Heart right ventricle (tissue), 16 donors: ENCODE data around the gene LSS. TPM values are rescaled to one million over a fixed set of nuclear protein-coding genes. Genes with fewer than 3 reads are reported as not detected.
"Not testable (repeated sequence)": the region's sequence is repeated elsewhere in the genome, so short reads cannot be mapped to it uniquely, and the experiment has no call there.

ENCODE experiments used
- ATAC-seq, 8 donors: fragments of 200-7000 bp; cut with Tn5 transposase; one replicate each; pipeline ENCODE4 v1.9.1; 2020; ENCODE audit warnings: mild to moderate bottlenecking in 8 of 8, moderate library complexity in 8 of 8, moderate number of reproducible peaks in 1 of 8
- DNase-seq, 2 donors: peaks; one replicate each; pipeline ENCODE4 v3.0.0-alpha.2; 2020
- H3K27ac ChIP-seq, 10 donors: fragments of 200-600 bp; sonication (generic) in 2 of 10; one replicate each; pipeline versions ENCODE4 v1.5.0 to v1.8.0; 2020 to 2022; ENCODE audit warnings: mild to moderate bottlenecking in 3 of 10
- H3K27me3 ChIP-seq, 7 donors: fragments of 200-600 bp; one replicate each; pipeline ENCODE4 v1.8.0; 2021 to 2022; ENCODE audit warnings: mild to moderate bottlenecking in 2 of 7
- H3K36me3 ChIP-seq, 9 donors: fragments of 200-600 bp; sonication (generic) in 1 of 9; one replicate each; pipeline versions ENCODE4 v1.5.0 to v1.8.0; 2020 to 2022; ENCODE audit warnings: mild to moderate bottlenecking in 2 of 9
- H3K4me1 ChIP-seq, 9 donors: fragments of 200-600 bp; sonication (generic) in 1 of 9; one replicate each; pipeline versions ENCODE4 v1.5.0 to v1.8.0; 2020 to 2022; ENCODE audit warnings: mild to moderate bottlenecking in 4 of 9
- H3K4me3 ChIP-seq, 10 donors: fragments of 200-600 bp; sonication (generic) in 2 of 10; one replicate each; pipeline versions ENCODE4 v1.5.0 to v1.8.0; 2020 to 2022; ENCODE audit warnings: mild to moderate bottlenecking in 7 of 10, moderate library complexity in 2 of 10
- H3K9me3 ChIP-seq, 11 donors: fragments of 200-600 bp in 10 of 11; sonication (generic) in 2 of 11; one replicate each; pipeline versions ENCODE4 v1.5.0 to v1.8.0; 2013 to 2022; ENCODE audit warnings: mild to moderate bottlenecking in 2 of 11, control low read depth in 1 of 11, moderate library complexity in 1 of 11
- CTCF ChIP-seq, 9 donors: fragments of 200-600 bp; sonication (generic) in 2 of 9; IDR thresholded peaks; one replicate each; pipeline versions ENCODE4 v1.5.0 to v1.8.0; 2021 to 2022; ENCODE audit warnings: antibody characterized with exemption in 9 of 9, mild to moderate bottlenecking in 5 of 9, moderate library complexity in 1 of 9
- WGBS, 2 donors: extraction: QIAGEN DNeasy Blood & Tissue Kit; methylation state at CpG; one replicate each; pipeline ENCODE4 v1.1.7; 2013; ENCODE audit warnings: inconsistent platforms in 1 of 2; 5-methylcytosine and 5-hydroxymethylcytosine counted together
- intact Hi-C, 10 donors: fragments of 100-400 bp; cut with DNase I; formaldehyde crosslinking; loops; one replicate each; pipeline versions ENCODE4 v1.11.1 to v1.14.2; 2022
- polyA plus RNA-seq, 2 donors: library from polyadenylated mRNA; stranded (reverse); fragments of 200-250 nt; gene quantifications; one replicate each; pipeline ENCODE4 v1.2.3, GENCODE V29; 2013
- total RNA-seq, 10 donors: library from RNA; stranded (reverse); fragmentation: NEBNext Ultra II Directional in 3 of 10; extraction: Animal tissue kit (Norgen Biotek cat#: 25700) in 3 of 10; gene quantifications; one replicate each; pipeline versions ENCODE4 v1.2.1 to v1.2.4, GENCODE V29; 2021 to 2023
- donor health status: Arrhythmogenic right ventricular cardiomyopathy.
- donor health status: ischemic (EF 13 %, LVEDD 7.1; RV severe dilation, severe dysfunction).
- donor health status: healthy with polysubstance abuse.
- donor health status: DM: no; HTN: yes; CAD: no.
- donor health status: DM: no; HTN: no; CAD: no.
- donor health status: ischemic (EF 25% LVEDD 6.9; RV normal size, moderate dysfunction).
- donor health status: ischemic (EF 25% LVEDD 5.7; RV mildly dilated, moderate dysfunction).
- donor health status: healthy.
- donor health status: DM: yes; HTN: yes; CAD: no.
- donor health status: Ischemic cardiomyopathy.
- donor health status: ischemic (EF 35%, LVEDD 5.7; RV mildly dilated, moderate dysfunction).
- donor health status: nonischemic (EF 11% LVEDD 7.7; RV severe dilation, severe dysfunction).
- donor health status: DM: yes; HTN: yes; CAD: no.
- donor health status: PGD.
- donor health status: ischemic (EF 29% LVEDD 5.4; RV normal size, mild dysfunction).
- donor health status: nonischemic (EF 23%, LVEDD 6.1; RV moderate dilation, normal function).

Gene LSS
- total and polyA plus RNA-seq, 12 donors, result 22.5 to 74.7 (median 40.7) TPM

GRCh38 chr21:46171996-46172862, 56.3 kb downstream of the LSS start:
- Histone ChIP-seq H3K4me3 (no peak overlapping the region), H3K4me1 (no peaks in the 10 kb centered on the region), H3K36me3 (no peaks in the 10 kb centered on the region), H3K27me3 (no peaks in the 10 kb centered on the region), H3K9me3 (peaks cover 0 to 32% (median 13%) of the 10 kb centered on the region in 11 donors), H3K27ac (no peak overlapping the region)
- no peak for TF ChIP-seq CTCF (IDR thresholded peaks at IDR 0.05)
- no peak for DNase-seq
- WGBS, 2 donors, result 88 to 94% methylated on average over 21 of the region's 21 CpGs
- intact Hi-C loops, result no loop called here
- peak in 1 of 8 donors; percentile 69 for ATAC-seq

GRCh38 chr21:46171585-46171984, 57.0 kb downstream of the LSS start:
- Histone ChIP-seq H3K9me3 (peaks cover 0 to 27% (median 12%) of the 10 kb centered on the region in 11 donors), H3K4me1 (no peaks in the 10 kb centered on the region), H3K27me3 (no peaks in the 10 kb centered on the region), H3K27ac (no peak overlapping the region), H3K4me3 (no peak overlapping the region), H3K36me3 (no peaks in the 10 kb centered on the region)
- intact Hi-C loops, result no loop called here
- ATAC-seq (no peak), DNase-seq (no peak)
- 48 to 56% methylated on average over 2 of the region's 2 CpGs for WGBS, 2 donors
- no peak for TF ChIP-seq CTCF (IDR thresholded peaks at IDR 0.05)

- H3K9me3 ChIP-seq, result peaks cover 0 to 20% (median 10%) of the 10 kb centered on the region in 11 donors
- ATAC-seq, DNase-seq, H3K36me3 ChIP-seq, H3K27me3 ChIP-seq, H3K27ac ChIP-seq, intact Hi-C loops, H3K4me1 ChIP-seq, H3K4me3 ChIP-seq: not testable (repeated sequence)
- WGBS, 2 donors, result 64 to 76% methylated on average over 1 of the region's 1 CpG
Observed at GRCh38 chr21:46170436-46171193, 58.0 kb downstream of the LSS start.

- DNase-seq (no peak), ATAC-seq (no peak)
- H3K4me3 ChIP-seq, result no peak overlapping the region
- WGBS, 2 donors, result 75% methylated on average over 8 of the region's 8 CpGs
- no peaks in the 10 kb centered on the region for H3K4me1 ChIP-seq
- intact Hi-C loops, result no loop called here
- H3K36me3 ChIP-seq, result peaks cover 0 to 6% (median 0%) of the 10 kb centered on the region in 9 donors
- no peaks in the 10 kb centered on the region for H3K27me3 ChIP-seq
- TF ChIP-seq CTCF (IDR thresholded peaks at IDR 0.05), result no peak
- H3K27ac ChIP-seq, result no peak overlapping the region
- peaks cover 0 to 3% (median 0%) of the 10 kb centered on the region in 11 donors for H3K9me3 ChIP-seq
Observed at GRCh38 chr21:46168659-46169386, 59.8 kb downstream of the LSS start.
